HCT116 (cell line): ENCODE data around the gene CDKN1C. TPM values are rescaled to one million over a fixed set of nuclear protein-coding genes. Genes with fewer than 3 reads are reported as not detected.

Experiments used
- ATAC-seq: fragments of 200-7000 bp; cut with Tn5 transposase; 2 replicates; pipeline ENCODE4 v1.9.1; 2020; ENCODE audit warnings: mild to moderate bottlenecking, moderate library complexity
- BruUV-seq: library from RNA; stranded (reverse); fragments of 400-500 nt; replicated peaks from 2 replicates; lab custom pipeline; 2021; lab: Mats Ljungman, UMichigan
- CTCF ChIA-PET: fragments of 300-600 bp; sonication (Branson Sonifier 250); formaldehyde crosslinking; loops from one replicate; lab custom pipeline; 2021; ENCODE audit warnings: antibody characterized with exemption; lab: Charles Lee
- POLR2A ChIA-PET: fragments of 300-600, 350-600 bp; sonication (Branson Sonifier 250); formaldehyde crosslinking; loops from one replicate; lab custom pipeline; 2021; ENCODE audit warnings: antibody characterized with exemption; lab: Charles Lee
- RAD21 ChIA-PET, 2 experiments: fragments of 300-600 bp; sonication (Branson Sonifier 250); formaldehyde crosslinking; loops; one replicate each; lab custom pipeline; 2023; ENCODE audit warnings: low total read pairs in 2 of 2; ENCODE audit not compliant: uncharacterized antibody in 2 of 2, unreplicated experiment in 2 of 2, low non-redundant PET in 1 of 2; lab: Charles Lee
- DNase-seq: peaks from one replicate; pipeline ENCODE4 v3.0.0-alpha.2; 2010; ENCODE audit warnings: low read depth, low spot score
- H2AFZ ChIP-seq: fragments of 200-600 bp; shearing (Covaris generic), sonication (generic); 2 replicates; pipeline ENCODE4 v1.6.1; 2017; ENCODE audit warnings: low read depth, mixed run types, mixed read lengths, antibody characterized with exemption, low read length; ENCODE audit not compliant: poor library complexity, severe bottlenecking
- H3K27ac ChIP-seq: 2 replicates; pipeline ENCODE4 v1.5.1; 2012; ENCODE audit warnings: low read depth, low read length
- H3K27me3 ChIP-seq: fragments of 200-600 bp; sonication (generic); 2 replicates; pipeline ENCODE4 v1.6.1; 2016; ENCODE audit warnings: mixed run types, low read length, mixed read lengths; ENCODE audit not compliant: insufficient read depth
- H3K36me3 ChIP-seq, 2 experiments: fragments of 200-500 bp in 1 of 2; fragments of 200-600 bp in 1 of 2; sonication (Bioruptor generic) in 1 of 2; sonication (generic) in 1 of 2; 2 replicates each; pipeline versions ENCODE4 v1.5.1 to v1.6.1; 2014 to 2016; ENCODE audit warnings: low read length in 2 of 2, inconsistent platforms in 1 of 2, mixed read lengths in 1 of 2, mixed run types in 1 of 2; ENCODE audit not compliant: insufficient read depth in 2 of 2, control insufficient read depth in 1 of 2
- H3K4me1 ChIP-seq, 2 experiments: fragments of 200-600 bp in 1 of 2; sonication (generic) in 1 of 2; 2 replicates each; pipeline versions ENCODE4 v1.5.1 to v1.6.1; 2012 to 2017; ENCODE audit warnings: low read length in 2 of 2, inconsistent platforms in 1 of 2, mild to moderate bottlenecking in 1 of 2, mixed read lengths in 1 of 2, mixed run types in 1 of 2, moderate library complexity in 1 of 2; ENCODE audit not compliant: insufficient read depth in 2 of 2, control insufficient read depth in 1 of 2
- H3K4me2 ChIP-seq: fragments of 200-600 bp; sonication (generic); 2 replicates; pipeline ENCODE4 v1.6.1; 2017; ENCODE audit warnings: mixed run types, low read length, mixed read lengths
- H3K4me3 ChIP-seq, 2 experiments: fragments of 200-600 bp in 1 of 2; sonication (generic) in 1 of 2; replicated peaks in 1 of 2; 2 replicates each; pipeline ENCODE4 v1.5.1; 2011 to 2016; ENCODE audit warnings: low read length in 2 of 2, control low read depth in 1 of 2, low read depth in 1 of 2, mild to moderate bottlenecking in 1 of 2, mixed read lengths in 1 of 2, mixed run types in 1 of 2
- H3K79me2 ChIP-seq: fragments of 200-600 bp; sonication (generic); 2 replicates; pipeline ENCODE4 v1.6.1; 2017; ENCODE audit warnings: mild to moderate bottlenecking, mixed run types, low read length, moderate library complexity, mixed read lengths; ENCODE audit not compliant: insufficient read depth
- H3K9ac ChIP-seq: fragments of 200-600 bp; sonication (generic); 2 replicates; pipeline ENCODE4 v1.6.1; 2016; ENCODE audit warnings: low read length, mixed read lengths
- H3K9me2 ChIP-seq: fragments of 200-600 bp; sonication (generic), shearing (Covaris generic); 2 replicates; pipeline ENCODE4 v1.6.1; 2017; ENCODE audit warnings: mixed run types, mild to moderate bottlenecking, moderate library complexity; ENCODE audit not compliant: insufficient read depth
- H3K9me3 ChIP-seq, 2 experiments: fragments of 200-500 bp in 1 of 2; fragments of 200-600 bp in 1 of 2; sonication (Bioruptor generic) in 1 of 2; sonication (generic) in 1 of 2; 2 replicates each; pipeline ENCODE4 v1.6.1; 2014 to 2017; ENCODE audit warnings: low read length in 2 of 2, mixed read lengths in 2 of 2, inconsistent platforms in 1 of 2, low read depth in 1 of 2, mild to moderate bottlenecking in 1 of 2, mixed run types in 1 of 2, moderate library complexity in 1 of 2; ENCODE audit not compliant: control insufficient read depth in 1 of 2, insufficient read depth in 1 of 2
- H4K20me1 ChIP-seq: fragments of 200-600 bp; sonication (generic), shearing (Covaris generic); 2 replicates; pipeline ENCODE4 v1.6.1; 2017; ENCODE audit warnings: mixed run types, mild to moderate bottlenecking, moderate library complexity; ENCODE audit not compliant: insufficient read depth
- CEBPB ChIP-seq: IDR thresholded peaks from 2 replicates; pipeline ENCODE4 v1.6.1; 2012; ENCODE audit warnings: low read depth
- EZH2phosphoT487 ChIP-seq: fragments of 200-600 bp; IDR thresholded peaks from 2 replicates; pipeline ENCODE4 v1.6.1; 2018; ENCODE audit warnings: antibody characterized with exemption, borderline replicate concordance
- MAX ChIP-seq: IDR thresholded peaks from 2 replicates; pipeline ENCODE4 v1.6.1; 2012
- POLR2A ChIP-seq: IDR thresholded peaks from 2 replicates; pipeline ENCODE4 v1.7.0; 2011; ENCODE audit warnings: borderline replicate concordance; ENCODE audit not compliant: insufficient read depth, insufficient read length; ENCODE audit errors: extremely low read depth
- POLR2AphosphoS5 ChIP-seq: IDR thresholded peaks from 2 replicates; pipeline ENCODE4 v1.6.1; 2011; ENCODE audit warnings: mild to moderate bottlenecking, low read depth, low read length, moderate library complexity
- RAD21 ChIP-seq: IDR thresholded peaks from 2 replicates; pipeline ENCODE4 v1.6.1; 2012; ENCODE audit warnings: low read depth, mild to moderate bottlenecking
- REST ChIP-seq: IDR thresholded peaks from 2 replicates; pipeline ENCODE4 v1.6.1; 2012; ENCODE audit warnings: low read depth
- SRF ChIP-seq: IDR thresholded peaks from 2 replicates; pipeline ENCODE4 v1.6.1; 2012; ENCODE audit warnings: low read depth
- TCF7L2 ChIP-seq: IDR thresholded peaks from 2 replicates; pipeline ENCODE4 v1.7.0; 2011; ENCODE audit warnings: borderline replicate concordance, inconsistent platforms; ENCODE audit not compliant: insufficient read depth, insufficient read length; ENCODE audit errors: extremely low read depth
- ZFX ChIP-seq: fragments of 450-650 bp; IDR thresholded peaks from 2 replicates; pipeline ENCODE4 v1.6.1; 2017
- intact Hi-C: fragments of 100-400 bp; cut with micrococcal nuclease; formaldehyde crosslinking; loops from 2 replicates; pipeline ENCODE4 v1.10.0; 2022
- total RNA-seq: library from RNA; stranded (reverse); gene quantifications from one replicate; pipeline ENCODE4 v1.2.1, GENCODE V29; 2021; ENCODE audit not compliant: unreplicated experiment

The CDKN1C gene
- total RNA-seq, 1 experiment from 2014 or later, result 24.0 TPM

GRCh38 chr11:2883979-2884815, 1.4 kb downstream of the CDKN1C start:
- H3K4me1 ChIP-seq, result peaks cover 2 to 28% of the 10 kb centered on the region in 2 experiments; a peak in 3 of 4 replicates
- peak; percentile 35 for ATAC-seq
- no peaks in the 10 kb centered on the region for H3K36me3 ChIP-seq
- no peak for DNase-seq
- intact Hi-C loops, result no loop called here
- H3K27ac ChIP-seq, result peak overlapping the region; percentile 67; the same call in 1 of the 2 replicates
- ChIA-PET CTCF (interaction anchor here (1.5 to 13.7 kb wide), 2 partner anchors 207 to 351 kb away, joined by 4 to 337 read pairs; no protein-coding TSS in a partner anchor), POLR2A (interaction anchor here (1.6 to 2.4 kb wide), 2 partner anchors 350 to 351 kb away, joined by 4 to 10 read pairs; no protein-coding TSS in a partner anchor), RAD21 (interaction anchor here in 1 of 2 experiments (1.3 kb wide), 1 partner anchor 350 kb away, joined by 6 read pairs; no protein-coding TSS in a partner anchor)
- no peaks in the 10 kb centered on the region for H3K9me3 ChIP-seq
- TF ChIP-seq TCF7L2 (peak; percentile 78), MAX (no peak)
- no peaks in the 10 kb centered on the region for H3K27me3 ChIP-seq
- BruUV-seq, result no TSS peak
- no peaks in the 10 kb centered on the region for H3K9me2 ChIP-seq
- no peaks in the 10 kb centered on the region for H3K79me2 ChIP-seq
- no peak overlapping the region for H2AFZ ChIP-seq
- peak overlapping the region; percentile 47 to 63 for H3K4me3 ChIP-seq
- H3K4me2 ChIP-seq, result peak overlapping the region; percentile 88
- no peaks in the 10 kb centered on the region for H4K20me1 ChIP-seq
- peak overlapping the region; percentile 52 for H3K9ac ChIP-seq

GRCh38 chr11:2883640-2883978, 2.0 kb downstream of the CDKN1C start:
- intact Hi-C loops, result no loop called here
- Histone ChIP-seq H4K20me1 (no peaks in the 10 kb centered on the region), H2AFZ (no peak overlapping the region), H3K9ac (peak overlapping the region; percentile 52), H3K79me2 (no peaks in the 10 kb centered on the region), H3K4me1 (peaks cover 2 to 26% of the 10 kb centered on the region in 2 experiments; a peak in 3 of 4 replicates)
- ATAC-seq (no peak), DNase-seq (no peak)
- ChIA-PET POLR2A (no interaction called here), CTCF (interaction anchor here (13.7 kb wide), 1 partner anchor 351 kb away, joined by 337 read pairs; no protein-coding TSS in a partner anchor)
- TF ChIP-seq ZFX, result no peak
- no peak for TF ChIP-seq RAD21
- TF ChIP-seq EZH2phosphoT487, result no peak
- no peak for TF ChIP-seq POLR2AphosphoS5
- no peak for TF ChIP-seq TCF7L2
- no peak for TF ChIP-seq POLR2A
- no peak for TF ChIP-seq CEBPB
- no peak for TF ChIP-seq SRF
- TF ChIP-seq REST, result no peak
- TF ChIP-seq, all 23 proteins: peak for 0
- H3K27ac ChIP-seq, result peak overlapping the region; percentile 67; the same call in 1 of the 2 replicates
- no TSS peak for BruUV-seq
- H3K4me2 ChIP-seq, result peak overlapping the region; percentile 88
- no peaks in the 10 kb centered on the region for H3K36me3 ChIP-seq
- H3K4me3 ChIP-seq, result peak overlapping the region; percentile 47 to 63
- peaks cover 0 to 5% of the 10 kb centered on the region in 2 experiments; a peak in 1 of 4 replicates for H3K9me3 ChIP-seq
- RAD21 ChIA-PET, result no interaction called here
- H3K27me3 ChIP-seq, result no peaks in the 10 kb centered on the region
- H3K9me2 ChIP-seq, result no peaks in the 10 kb centered on the region
